HEK293T (cell line): ENCODE results near the gene NTN4.

ENCODE experiments used
- BHLHE40 ChIP-seq: fragments of 450-650 bp; IDR thresholded peaks from 2 replicates; pipeline ENCODE4 v1.6.1; 2016; ENCODE audit warnings: mild to moderate bottlenecking, moderate library complexity, borderline replicate concordance
- FOXA1 ChIP-seq: fragments of 450-650 bp; IDR thresholded peaks from 2 replicates; pipeline ENCODE4 v1.6.1; 2016; ENCODE audit warnings: mild to moderate bottlenecking
- FOXM1 ChIP-seq: fragments of 450-650 bp; IDR thresholded peaks from 2 replicates; pipeline ENCODE4 v1.6.1; 2017; ENCODE audit warnings: mild to moderate bottlenecking, borderline replicate concordance
- NFRKB ChIP-seq: fragments of 450-650 bp; IDR thresholded peaks from 2 replicates; pipeline ENCODE4 v1.6.1; 2016; ENCODE audit warnings: mild to moderate bottlenecking, moderate library complexity
- SUZ12 ChIP-seq: fragments of 450-650 bp; IDR thresholded peaks from 2 replicates; pipeline ENCODE4 v1.6.1; 2016; ENCODE audit warnings: mild to moderate bottlenecking
- TARDBP ChIP-seq: fragments of 450-650 bp; IDR thresholded peaks from 2 replicates; pipeline ENCODE4 v1.6.1; 2016
- ZNF384 ChIP-seq: fragments of 450-650 bp; IDR thresholded peaks from 2 replicates; pipeline ENCODE4 v1.6.1; 2016

DNA sequence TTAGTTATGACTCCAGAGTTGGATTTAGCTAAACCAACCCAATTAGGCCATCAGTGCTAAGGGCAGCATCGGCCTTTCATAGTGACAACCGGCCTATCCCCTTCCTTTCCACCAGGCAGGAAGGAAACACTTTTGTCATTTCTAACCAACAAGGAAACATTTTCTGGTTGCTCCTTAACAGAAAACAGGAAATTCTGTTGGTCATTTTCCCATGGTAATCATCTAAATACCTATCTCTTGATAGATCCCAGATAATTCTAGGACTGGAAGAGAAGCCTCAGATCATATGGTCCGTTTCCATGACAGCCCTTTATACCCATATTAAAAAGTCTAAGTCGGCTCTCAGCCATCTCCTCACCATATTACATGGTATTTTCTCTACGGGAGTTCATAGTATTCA lies 160.1 kb downstream of the NTN4 start:
- TF ChIP-seq BHLHE40 (no peak), ZNF384 (no peak), NFRKB (no peak), SUZ12 (no peak), TARDBP (no peak), FOXA1 (no peak), FOXM1 (no peak)
